GM12878 (cell line): ENCODE data around the gene MMP19. TPM values are rescaled to one million over a fixed set of nuclear protein-coding genes. Genes with fewer than 3 reads are reported as not detected.
"Not testable (repeated sequence)": the region's sequence is repeated elsewhere in the genome, so short reads cannot be mapped to it uniquely, and the experiment has no call there.

Source experiments
- ATAC-seq: fragments of 200-7000 bp; cut with Tn5 transposase; 3 replicates; pipeline ENCODE4 v1.9.1; 2020; ENCODE audit warnings: mild to moderate bottlenecking, moderate library complexity
- BruUV-seq: library from RNA; stranded (reverse); fragments of 400-500 nt; replicated peaks from 2 replicates; lab custom pipeline; 2021; lab: Mats Ljungman, UMichigan
- CTCF ChIA-PET: fragments of 300-600 bp; sonication (Branson Sonifier 250); formaldehyde crosslinking; extraction: SDS; loops from one replicate; lab custom pipeline; 2021; ENCODE audit warnings: inconsistent platforms; lab: Yijun Ruan, JAX
- POLR2A ChIA-PET: fragments of 350-600 bp; formaldehyde crosslinking; extraction: SDS; loops from one replicate; lab custom pipeline; 2021; ENCODE audit warnings: inconsistent platforms; lab: Charles Lee
- RAD21 ChIA-PET: fragments of 300-600 bp; sonication (Branson Sonifier 250); formaldehyde crosslinking; loops from one replicate; lab custom pipeline; 2023; ENCODE audit warnings: antibody characterized with exemption; ENCODE audit not compliant: unreplicated experiment; lab: Charles Lee
- SMC1A ChIA-PET: fragments of 300-600 bp; sonication (Branson Sonifier 250); formaldehyde crosslinking; loops from one replicate; lab custom pipeline; 2023; ENCODE audit not compliant: unreplicated experiment, uncharacterized antibody; lab: Charles Lee
- DNase-seq: peaks from one replicate; pipeline ENCODE4 v3.0.0-alpha.2; 2011; ENCODE audit warnings: low read depth, low spot score
- FAIRE-seq: peaks from 3 replicates; lab custom pipeline; 2011; peaks lifted over from hg19 to GRCh38; lab: Jason Lieb, UNC
- H2AFZ ChIP-seq: 2 replicates; pipeline ENCODE4 v1.6.0; 2011; ENCODE audit warnings: low read depth, low read length, control low read depth; ENCODE audit not compliant: control insufficient read depth
- H3K27ac ChIP-seq: 2 replicates; pipeline ENCODE4 v1.5.1; 2011; ENCODE audit warnings: control low read depth; ENCODE audit not compliant: control insufficient read depth, insufficient read depth
- H3K27me3 ChIP-seq, 2 experiments: replicated peaks in 1 of 2; 2 replicates each; pipeline versions ENCODE4 v1.6.0 to v1.6.1; 2011; ENCODE audit warnings: low read length in 1 of 2; ENCODE audit not compliant: control insufficient read depth in 2 of 2, insufficient read depth in 2 of 2
- H3K36me3 ChIP-seq, 2 experiments: 2 replicates each; pipeline ENCODE4 v1.5.1; 2011; ENCODE audit warnings: low read length in 1 of 2; ENCODE audit not compliant: control insufficient read depth in 2 of 2, insufficient read depth in 2 of 2
- H3K4me1 ChIP-seq: 2 replicates; pipeline ENCODE4 v1.6.1; 2011; ENCODE audit warnings: mild to moderate bottlenecking, low read length, moderate library complexity, mixed read lengths; ENCODE audit not compliant: control insufficient read depth, insufficient read depth
- H3K4me2 ChIP-seq: 2 replicates; pipeline ENCODE4 v1.6.0; 2011; ENCODE audit warnings: control low read depth; ENCODE audit not compliant: control insufficient read depth, insufficient read depth
- H3K4me3 ChIP-seq: fragments of 200-600 bp; sonication (generic); 2 replicates; pipeline ENCODE4 v1.5.1; 2016
- H3K79me2 ChIP-seq: 2 replicates; pipeline ENCODE4 v1.6.0; 2011; ENCODE audit warnings: low read length; ENCODE audit not compliant: control insufficient read depth, insufficient read depth
- H3K9ac ChIP-seq: 2 replicates; pipeline ENCODE4 v1.8.0; 2011; ENCODE audit warnings: low read length, control low read depth, mixed read lengths; ENCODE audit not compliant: control insufficient read depth, insufficient read depth
- H3K9me3 ChIP-seq: replicated peaks from 3 replicates; pipeline ENCODE4 v1.5.1; 2011; ENCODE audit warnings: mild to moderate bottlenecking, low read length; ENCODE audit not compliant: control insufficient read depth, insufficient read depth
- H4K20me1 ChIP-seq: 2 replicates; pipeline ENCODE4 v1.6.0; 2011; ENCODE audit not compliant: control insufficient read depth, insufficient read depth
- ASH2L ChIP-seq: fragments of 300-600, 200-600 bp; sonication (generic); IDR thresholded peaks from 2 replicates; pipeline ENCODE4 v1.6.1; 2017; ENCODE audit warnings: low read depth, mild to moderate bottlenecking, borderline replicate concordance
- NFYA ChIP-seq: IDR thresholded peaks from 2 replicates; pipeline ENCODE4 v1.6.1; 2011; ENCODE audit warnings: low read depth, mild to moderate bottlenecking, low read length, improper control_type of control experiment, borderline replicate concordance
- WGBS: methylation state at CpG from one replicate; pipeline ENCODE4 v1.1.6; 2016; ENCODE audit warnings: low lambda C conversion rate; ENCODE audit not compliant: insufficient replicate concordance, insufficient coverage; ENCODE audit errors: missing lambda C conversion rate; 5-methylcytosine and 5-hydroxymethylcytosine counted together
- in situ Hi-C: fragments of 300-500 bp; cut with MboI; formaldehyde crosslinking; loops from 9 replicates; pipeline ENCODE4 v1.14.3; 2018; ENCODE audit warnings: mixed read lengths
- intact Hi-C: fragments of 100-400 bp; cut with micrococcal nuclease; formaldehyde crosslinking; loops from one replicate; pipeline ENCODE4 v1.14.2; 2022; ENCODE audit not compliant: unreplicated experiment
- polyA plus RNA-seq, 11 experiments: library from polyadenylated mRNA; depleted of rRNA in 4 of 11; unstranded in 6 of 11; stranded (reverse) in 5 of 11; fragments of >200 nt; fragmentation: Nextera tagmentation in 4 of 11; fragmentation: Illumina TruSeq in 1 of 11; extraction: Ambion mirVana in 4 of 11; extraction: Trizol in 1 of 11; gene quantifications; 1 replicate in 1 of 11; 2 replicates in 10 of 11; pipeline versions ENCODE4 v1.2.1 to v1.2.3, GENCODE V29; 2011 to 2016; ENCODE audit warnings: inconsistent platforms in 2 of 11, missing spikeins in 2 of 11, low read depth in 1 of 11
- total RNA-seq, 4 experiments: library from RNA; depleted of rRNA in 3 of 4; stranded (reverse); fragments of >200 nt in 3 of 4; fragmentation: Illumina TruSeq in 1 of 4; extraction: Trizol in 1 of 4; gene quantifications; 2 replicates each; pipeline versions ENCODE4 v1.2.1 to v1.2.3, GENCODE V29; 2013 to 2021
- TF ChIP-seq, protein P1 (sequence below): fragments of 450-650 bp; IDR thresholded peaks from 2 replicates; pipeline ENCODE4 v1.6.1; 2016; ENCODE audit warnings: mild to moderate bottlenecking, moderate library complexity, borderline replicate concordance

The MMP19 gene
- total and polyA plus RNA-seq, 10 of the 15 experiments (the other 5 are each of a cell fraction or from before 2014, with no cell fraction given) = 0.03 to 0.04 (median 0.04) TPM; not detected in 7

DNA sequence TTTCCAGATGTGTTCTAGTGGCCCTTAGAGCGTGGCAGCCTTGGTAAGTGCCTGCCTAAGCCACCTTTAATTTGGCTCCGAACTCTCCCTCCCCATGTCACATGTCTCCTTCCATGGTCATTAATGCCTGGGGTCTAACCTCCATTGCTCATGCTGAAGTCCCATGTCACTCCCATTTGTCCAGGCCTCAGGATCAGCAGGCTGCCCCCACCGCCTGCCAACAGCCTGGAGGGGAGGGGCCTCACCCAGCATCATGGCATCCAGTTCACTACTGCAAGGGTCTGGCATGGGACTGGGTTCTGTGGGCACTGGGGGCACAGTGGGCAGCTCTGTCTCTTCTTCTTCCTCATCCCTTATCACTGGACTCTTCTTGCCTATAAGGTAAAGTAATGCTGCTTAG lies 4.4 kb downstream of the MMP19 start:
- BruUV-seq = no TSS peak
- POLR2A ChIA-PET = interaction anchor here (0.7 to 1.0 kb wide), 2 partner anchors 8 to 840 kb away, joined by 3 to 5 read pairs; no protein-coding TSS in a partner anchor
- no peaks in the 10 kb centered on the region for H3K4me1 ChIP-seq
- H3K9me3 ChIP-seq = no peaks in the 10 kb centered on the region
- H3K4me2 ChIP-seq = no peak overlapping the region
- no peak overlapping the region for H3K4me3 ChIP-seq
- no peaks in the 10 kb centered on the region; a peak in 1 of 4 replicates for H3K27me3 ChIP-seq
- TF ChIP-seq NFYA (no peak), ASH2L (no peak)
- TF ChIP-seq, protein P1, sequence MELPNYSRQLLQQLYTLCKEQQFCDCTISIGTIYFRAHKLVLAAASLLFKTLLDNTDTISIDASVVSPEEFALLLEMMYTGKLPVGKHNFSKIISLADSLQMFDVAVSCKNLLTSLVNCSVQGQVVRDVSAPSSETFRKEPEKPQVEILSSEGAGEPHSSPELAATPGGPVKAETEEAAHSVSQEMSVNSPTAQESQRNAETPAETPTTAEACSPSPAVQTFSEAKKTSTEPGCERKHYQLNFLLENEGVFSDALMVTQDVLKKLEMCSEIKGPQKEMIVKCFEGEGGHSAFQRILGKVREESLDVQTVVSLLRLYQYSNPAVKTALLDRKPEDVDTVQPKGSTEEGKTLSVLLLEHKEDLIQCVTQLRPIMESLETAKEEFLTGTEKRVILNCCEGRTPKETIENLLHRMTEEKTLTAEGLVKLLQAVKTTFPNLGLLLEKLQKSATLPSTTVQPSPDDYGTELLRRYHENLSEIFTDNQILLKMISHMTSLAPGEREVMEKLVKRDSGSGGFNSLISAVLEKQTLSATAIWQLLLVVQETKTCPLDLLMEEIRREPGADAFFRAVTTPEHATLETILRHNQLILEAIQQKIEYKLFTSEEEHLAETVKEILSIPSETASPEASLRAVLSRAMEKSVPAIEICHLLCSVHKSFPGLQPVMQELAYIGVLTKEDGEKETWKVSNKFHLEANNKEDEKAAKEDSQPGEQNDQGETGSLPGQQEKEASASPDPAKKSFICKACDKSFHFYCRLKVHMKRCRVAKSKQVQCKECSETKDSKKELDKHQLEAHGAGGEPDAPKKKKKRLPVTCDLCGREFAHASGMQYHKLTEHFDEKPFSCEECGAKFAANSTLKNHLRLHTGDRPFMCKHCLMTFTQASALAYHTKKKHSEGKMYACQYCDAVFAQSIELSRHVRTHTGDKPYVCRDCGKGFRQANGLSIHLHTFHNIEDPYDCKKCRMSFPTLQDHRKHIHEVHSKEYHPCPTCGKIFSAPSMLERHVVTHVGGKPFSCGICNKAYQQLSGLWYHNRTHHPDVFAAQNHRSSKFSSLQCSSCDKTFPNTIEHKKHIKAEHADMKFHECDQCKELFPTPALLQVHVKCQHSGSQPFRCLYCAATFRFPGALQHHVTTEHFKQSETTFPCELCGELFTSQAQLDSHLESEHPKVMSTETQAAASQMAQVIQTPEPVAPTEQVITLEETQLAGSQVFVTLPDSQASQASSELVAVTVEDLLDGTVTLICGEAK = no peak
- no peaks in the 10 kb centered on the region for H3K36me3 ChIP-seq
- H3K79me2 ChIP-seq = no peaks in the 10 kb centered on the region
- FAIRE-seq = no peak
- intact Hi-C loops (no loop called here), in situ Hi-C loops (no loop called here)
- CTCF ChIA-PET = interaction anchor here (0.6 kb wide), 1 partner anchor 385 kb away, joined by 3 read pairs; no protein-coding TSS in a partner anchor
- no peak for ATAC-seq
- DNase-seq = no peak
- SMC1A ChIA-PET = no interaction called here
- 50% methylated on average over 3 of the region's 3 CpGs for WGBS
- no peak overlapping the region for H2AFZ ChIP-seq
- no peaks in the 10 kb centered on the region for H4K20me1 ChIP-seq
- RAD21 ChIA-PET = no interaction called here
- H3K9ac ChIP-seq = no peak overlapping the region
- no peak overlapping the region for H3K27ac ChIP-seq

DNA sequence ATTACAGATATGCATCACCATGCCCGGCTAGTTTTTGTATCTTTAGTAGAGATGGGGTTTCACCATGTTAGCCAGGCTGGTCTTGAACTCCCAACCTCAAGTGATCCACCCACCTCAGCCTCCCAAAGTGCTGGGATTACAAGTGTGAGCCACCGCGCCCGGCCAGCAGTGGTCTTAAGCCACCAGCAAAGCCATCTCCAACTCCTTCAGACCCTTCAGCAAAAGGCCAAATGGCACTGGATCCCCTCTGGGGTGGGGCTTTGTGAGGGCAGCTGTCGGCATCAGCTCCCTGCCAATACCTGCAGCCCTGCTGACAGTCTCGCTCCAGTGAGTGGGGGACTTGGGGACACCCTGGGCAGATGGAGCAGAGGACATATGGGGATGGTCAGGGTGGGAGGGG lies 8.3 kb downstream of the MMP19 start:
- SMC1A ChIA-PET, H4K20me1 ChIP-seq, H2AFZ ChIP-seq, FAIRE-seq, H3K4me2 ChIP-seq, RAD21 ChIA-PET, H3K27ac ChIP-seq, H3K36me3 ChIP-seq, H3K9me3 ChIP-seq, H3K4me1 ChIP-seq, DNase-seq, BruUV-seq, in situ Hi-C loops, H3K9ac ChIP-seq, H3K27me3 ChIP-seq, intact Hi-C loops, H3K4me3 ChIP-seq, ATAC-seq: not testable (repeated sequence)
- ChIA-PET CTCF (interaction anchor here (1.4 kb wide), 1 partner anchor 10 kb away, joined by 5 read pairs; no protein-coding TSS in a partner anchor), POLR2A (interaction anchor here (1.4 kb wide), 1 partner anchor 17 kb away, joined by 3 read pairs; the partner anchor contains the start of genes ORMDL2 and SARNP)
- WGBS = 72% methylated on average over 6 of the region's 6 CpGs
- peaks cover 14% of the 10 kb centered on the region for H3K79me2 ChIP-seq
